AG09319 (cell line): ENCODE results near the gene CATSPERZ.

ENCODE experiments used
- DNase-seq: peaks from one replicate; pipeline ENCODE4 v3.0.0-alpha.2; 2010; ENCODE audit warnings: low read depth; ENCODE audit errors: extremely low read depth
- CTCF ChIP-seq: IDR thresholded peaks from 2 replicates; pipeline ENCODE4 v1.5.1; 2011; ENCODE audit warnings: low read depth, mild to moderate bottlenecking, inconsistent platforms, low read length, moderate library complexity

The CATSPERZ gene

GRCh38 chr11:64343767-64344559 lies 43.8 kb downstream of the CATSPERZ start:
- peak; percentile 15 for TF ChIP-seq CTCF
- no peak for DNase-seq

GRCh38 chr11:64344787-64345186 lies 44.6 kb downstream of the CATSPERZ start:
- DNase-seq, result no peak
- TF ChIP-seq CTCF, result no peak

- no peak for TF ChIP-seq CTCF
- DNase-seq, result no peak
Observed at GRCh38 chr11:64347193-64347867, 47.2 kb downstream of the CATSPERZ start.

GRCh38 chr11:64348383-64349024 lies 48.3 kb downstream of the CATSPERZ start:
- DNase-seq, result no peak
- no peak for TF ChIP-seq CTCF

- TF ChIP-seq CTCF, result no peak
- no peak for DNase-seq
Observed at GRCh38 chr11:64349025-64349387, 48.8 kb downstream of the CATSPERZ start.

- TF ChIP-seq CTCF, result no peak
- no peak for DNase-seq
Observed at GRCh38 chr11:64349404-64349803, 49.2 kb downstream of the CATSPERZ start.

GRCh38 chr11:64351136-64351631 lies 51.0 kb downstream of the CATSPERZ start:
- DNase-seq, result no peak
- TF ChIP-seq CTCF, result no peak
